Karpas-422 (cell line): ENCODE measurements around the gene HRAS. TPM values are rescaled to one million over a fixed set of nuclear protein-coding genes. Genes with fewer than 3 reads are reported as not detected.
A peak's percentile ranks its signal among the peaks of the same experiment; 100 is the strongest.

Source experiments
- DNase-seq: peaks from one replicate; pipeline ENCODE4 v3.0.0-alpha.2; 2015
- H2AFZ ChIP-seq: fragments of 200-600 bp; sonication (generic); 2 replicates; pipeline ENCODE4 v1.6.1; 2014; ENCODE audit warnings: antibody characterized with exemption, low read length, mixed read lengths
- H3K27ac ChIP-seq: fragments of 200-600 bp; sonication (generic); 2 replicates; pipeline ENCODE4 v1.5.1; 2014; ENCODE audit warnings: mild to moderate bottlenecking, low read length, moderate library complexity
- H3K27me3 ChIP-seq: fragments of 200-600 bp; sonication (generic); 2 replicates; pipeline ENCODE4 v1.6.1; 2014; ENCODE audit warnings: low read length, mixed read lengths
- H3K36me3 ChIP-seq: fragments of 200-600 bp; sonication (generic); 2 replicates; pipeline ENCODE4 v1.6.1; 2014; ENCODE audit warnings: low read length, mixed read lengths; ENCODE audit not compliant: insufficient read depth
- H3K4me1 ChIP-seq: fragments of 200-600 bp; sonication (generic); 2 replicates; pipeline ENCODE4 v1.6.1; 2014; ENCODE audit warnings: mild to moderate bottlenecking, low read length, mixed read lengths
- H3K4me2 ChIP-seq: fragments of 200-600 bp; sonication (generic); 2 replicates; pipeline ENCODE4 v1.6.1; 2014; ENCODE audit warnings: low read length, low read depth, mild to moderate bottlenecking; ENCODE audit not compliant: poor library complexity, severe bottlenecking
- H3K4me3 ChIP-seq: fragments of 200-600 bp; sonication (generic); 2 replicates; pipeline ENCODE4 v1.5.1; 2014; ENCODE audit warnings: mild to moderate bottlenecking, antibody characterized with exemption, low read length, mixed read lengths
- H3K79me2 ChIP-seq: fragments of 200-600 bp; sonication (generic); 2 replicates; pipeline ENCODE4 v1.6.1; 2014; ENCODE audit warnings: mild to moderate bottlenecking, low read length, mixed read lengths
- H3K9ac ChIP-seq: fragments of 200-600 bp; sonication (generic); 2 replicates; pipeline ENCODE4 v1.6.0; 2014; ENCODE audit warnings: low read length
- H3K9me2 ChIP-seq: fragments of 200-600 bp; sonication (generic), shearing (Covaris generic); replicated peaks from 2 replicates; pipeline ENCODE4 v1.6.0; 2014; ENCODE audit warnings: mild to moderate bottlenecking, low read length, moderate library complexity; ENCODE audit not compliant: insufficient read depth
- H3K9me3 ChIP-seq: fragments of 300-700, 200-600 bp; sonication (generic); 2 replicates; pipeline ENCODE4 v1.6.1; 2014; ENCODE audit warnings: low read length, mixed read lengths
- H4K20me1 ChIP-seq: fragments of 200-600 bp; sonication (generic); 2 replicates; pipeline ENCODE4 v1.6.1; 2014; ENCODE audit warnings: mild to moderate bottlenecking, antibody characterized with exemption, low read length, low read depth; ENCODE audit not compliant: insufficient read depth
- total RNA-seq: library from RNA; depleted of rRNA; stranded (reverse); fragments of >200 nt; shearing (Covaris generic); gene quantifications from 2 replicates; pipeline ENCODE4 v1.2.3, GENCODE V29; 2014; ENCODE audit warnings: low replicate concordance

HRAS gene
- total RNA-seq, 1 experiment from 2014 or later: 8.5 TPM

GRCh38 chr11:553083-553987 is 18.0 kb upstream of the HRAS start:
- Histone ChIP-seq H3K36me3 (no peaks in the 10 kb centered on the region), H3K27me3 (no peaks in the 10 kb centered on the region), H3K27ac (no peak overlapping the region), H3K9me3 (no peaks in the 10 kb centered on the region), H3K79me2 (no peaks in the 10 kb centered on the region), H3K4me2 (no peak overlapping the region), H3K4me3 (no peak overlapping the region), H2AFZ (no peak overlapping the region), H4K20me1 (peaks cover 8% of the 10 kb centered on the region; the same call in 1 of the 2 replicates), H3K4me1 (peaks cover 18% of the 10 kb centered on the region), H3K9me2 (no peaks in the 10 kb centered on the region), H3K9ac (no peak overlapping the region)
- no peak for DNase-seq

- H3K79me2 ChIP-seq: no peaks in the 10 kb centered on the region
- no peak for DNase-seq
- H2AFZ ChIP-seq: no peak overlapping the region
- no peak overlapping the region for H3K27ac ChIP-seq
- peaks cover 8% of the 10 kb centered on the region; the same call in 1 of the 2 replicates for H4K20me1 ChIP-seq
- H3K9me3 ChIP-seq: no peaks in the 10 kb centered on the region
- no peaks in the 10 kb centered on the region for H3K27me3 ChIP-seq
- H3K9ac ChIP-seq: no peak overlapping the region
- H3K4me2 ChIP-seq: no peak overlapping the region
- peaks cover 18% of the 10 kb centered on the region for H3K4me1 ChIP-seq
- no peaks in the 10 kb centered on the region for H3K9me2 ChIP-seq
- no peaks in the 10 kb centered on the region for H3K36me3 ChIP-seq
- H3K4me3 ChIP-seq: no peak overlapping the region
Observed at GRCh38 chr11:551596-551995, 16.2 kb upstream of the HRAS start.

- no peaks in the 10 kb centered on the region for H3K79me2 ChIP-seq
- DNase-seq: no peak
- H3K4me2 ChIP-seq: no peak overlapping the region
- H3K4me3 ChIP-seq: no peak overlapping the region
- no peaks in the 10 kb centered on the region for H3K9me3 ChIP-seq
- H3K36me3 ChIP-seq: no peaks in the 10 kb centered on the region
- no peak overlapping the region for H2AFZ ChIP-seq
- peaks cover 18% of the 10 kb centered on the region for H3K4me1 ChIP-seq
- H4K20me1 ChIP-seq: peaks cover 8% of the 10 kb centered on the region; the same call in 1 of the 2 replicates
- no peak overlapping the region for H3K27ac ChIP-seq
- H3K9me2 ChIP-seq: no peaks in the 10 kb centered on the region
- no peaks in the 10 kb centered on the region for H3K27me3 ChIP-seq
- no peak overlapping the region for H3K9ac ChIP-seq
Observed at GRCh38 chr11:551131-551530, 15.8 kb upstream of the HRAS start.

- H3K27me3 ChIP-seq: no peaks in the 10 kb centered on the region
- peaks cover 8% of the 10 kb centered on the region; the same call in 1 of the 2 replicates for H4K20me1 ChIP-seq
- no peak overlapping the region for H3K4me2 ChIP-seq
- H2AFZ ChIP-seq: no peak overlapping the region
- H3K79me2 ChIP-seq: no peaks in the 10 kb centered on the region
- no peaks in the 10 kb centered on the region for H3K9me2 ChIP-seq
- no peaks in the 10 kb centered on the region for H3K36me3 ChIP-seq
- DNase-seq: no peak
- no peak overlapping the region for H3K27ac ChIP-seq
- H3K4me3 ChIP-seq: no peak overlapping the region
- H3K4me1 ChIP-seq: peaks cover 18% of the 10 kb centered on the region
- no peaks in the 10 kb centered on the region for H3K9me3 ChIP-seq
- H3K9ac ChIP-seq: no peak overlapping the region
Observed at GRCh38 chr11:550746-551085, 15.3 kb upstream of the HRAS start.

GRCh38 chr11:550021-550745 is 14.8 kb upstream of the HRAS start:
- no peak overlapping the region for H3K9ac ChIP-seq
- H3K4me2 ChIP-seq: no peak overlapping the region
- H3K27me3 ChIP-seq: no peaks in the 10 kb centered on the region
- H3K4me1 ChIP-seq: peaks cover 18% of the 10 kb centered on the region
- DNase-seq: no peak
- no peak overlapping the region for H2AFZ ChIP-seq
- no peaks in the 10 kb centered on the region for H3K36me3 ChIP-seq
- H3K9me3 ChIP-seq: no peaks in the 10 kb centered on the region
- H3K4me3 ChIP-seq: no peak overlapping the region
- no peaks in the 10 kb centered on the region for H3K79me2 ChIP-seq
- no peaks in the 10 kb centered on the region for H3K9me2 ChIP-seq
- H4K20me1 ChIP-seq: peaks cover 8% of the 10 kb centered on the region; the same call in 1 of the 2 replicates
- no peak overlapping the region for H3K27ac ChIP-seq

- Histone ChIP-seq H3K36me3 (no peaks in the 10 kb centered on the region), H3K27me3 (no peaks in the 10 kb centered on the region), H2AFZ (no peak overlapping the region), H3K9me3 (no peaks in the 10 kb centered on the region), H3K4me2 (no peak overlapping the region), H3K9me2 (no peaks in the 10 kb centered on the region), H4K20me1 (peaks cover 8% of the 10 kb centered on the region; the same call in 1 of the 2 replicates), H3K9ac (no peak overlapping the region), H3K4me1 (peaks cover 9% of the 10 kb centered on the region), H3K4me3 (no peak overlapping the region), H3K79me2 (no peaks in the 10 kb centered on the region), H3K27ac (no peak overlapping the region)
- peak; percentile 60 for DNase-seq
Observed at GRCh38 chr11:548700-549603, 13.6 kb upstream of the HRAS start.

- Histone ChIP-seq H3K27ac (no peak overlapping the region), H3K4me2 (no peak overlapping the region), H3K9me3 (no peaks in the 10 kb centered on the region), H3K9me2 (no peaks in the 10 kb centered on the region), H2AFZ (no peak overlapping the region), H3K79me2 (no peaks in the 10 kb centered on the region), H3K4me1 (peaks cover 8% of the 10 kb centered on the region), H3K4me3 (no peak overlapping the region), H3K36me3 (no peaks in the 10 kb centered on the region), H3K9ac (no peak overlapping the region), H3K27me3 (no peaks in the 10 kb centered on the region), H4K20me1 (no peaks in the 10 kb centered on the region)
- no peak for DNase-seq
Observed at GRCh38 chr11:545171-545570, 9.8 kb upstream of the HRAS start.

GRCh38 chr11:544817-545166 is 9.4 kb upstream of the HRAS start:
- H3K4me2 ChIP-seq: no peak overlapping the region
- no peaks in the 10 kb centered on the region for H3K27me3 ChIP-seq
- DNase-seq: no peak
- no peaks in the 10 kb centered on the region for H4K20me1 ChIP-seq
- H3K9me3 ChIP-seq: no peaks in the 10 kb centered on the region
- H3K79me2 ChIP-seq: no peaks in the 10 kb centered on the region
- no peak overlapping the region for H3K4me3 ChIP-seq
- no peak overlapping the region for H3K9ac ChIP-seq
- no peak overlapping the region for H3K27ac ChIP-seq
- no peaks in the 10 kb centered on the region for H3K9me2 ChIP-seq
- no peak overlapping the region for H2AFZ ChIP-seq
- no peaks in the 10 kb centered on the region for H3K36me3 ChIP-seq
- peaks cover 8% of the 10 kb centered on the region for H3K4me1 ChIP-seq
